NCI-H2081 (cell line): ENCODE results near the gene ANKRD13C.

Source experiments
- DNase-seq, 2 experiments: peaks; one replicate each; lab custom pipeline; 2025; lab: John Stamatoyannopoulos, UW

The ANKRD13C gene

DNA sequence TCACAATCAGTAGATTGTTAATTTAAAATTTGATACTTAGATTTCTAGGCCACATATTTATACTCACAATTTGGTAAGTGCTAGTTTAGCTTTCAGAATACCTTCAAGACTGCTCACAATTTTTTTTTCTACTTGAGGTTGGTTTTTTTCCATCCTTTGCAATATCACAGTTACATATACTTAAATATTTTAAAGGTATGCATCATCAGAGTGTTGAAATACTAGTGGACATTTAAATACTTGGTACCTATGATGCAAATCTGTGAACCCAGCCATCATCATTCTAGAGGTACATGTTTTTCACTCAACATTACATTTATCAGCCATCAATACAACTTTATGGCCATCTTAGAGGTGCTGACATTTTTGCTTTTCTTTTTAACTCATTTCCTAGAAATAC, 143.0 kb downstream of the ANKRD13C start:
- no peak for DNase-seq

DNA sequence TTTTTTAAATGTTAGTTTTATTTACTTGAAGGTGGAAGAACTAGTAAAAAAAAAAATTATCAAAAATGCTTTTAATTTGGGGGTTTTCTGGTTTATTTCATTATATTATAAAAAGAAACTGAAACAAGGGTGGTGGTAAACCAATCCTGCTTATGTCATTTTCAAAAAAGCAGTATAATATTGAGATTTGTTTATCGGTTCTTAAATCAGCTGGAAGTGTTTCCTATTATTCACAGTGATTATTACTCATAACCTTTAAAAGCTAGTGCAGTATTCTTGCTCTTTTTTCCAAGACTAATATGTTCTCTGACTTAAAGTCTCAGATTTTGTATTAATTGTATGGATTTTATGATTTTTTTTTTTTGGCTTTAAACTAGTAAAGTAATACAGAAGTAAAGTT, 143.7 kb downstream of the ANKRD13C start:
- no peak for DNase-seq
